Tibial nerve (tissue), 4 donors: ENCODE results near the gene GOLT1A. TPM values are rescaled to one million over a fixed set of nuclear protein-coding genes. Genes with fewer than 3 reads are reported as not detected.

Experiments
- DNase-seq, 2 donors: peaks; one replicate each; pipeline ENCODE4 v3.0.0-alpha.2; 2019; ENCODE audit warnings: low spot score in 2 of 2
- H3K27ac ChIP-seq, 4 donors: fragments of 200-600 bp; sonication (generic) in 3 of 4; one replicate each; pipeline ENCODE4 v1.5.1; 2017 to 2019; ENCODE audit warnings: mild to moderate bottlenecking in 1 of 4
- H3K27me3 ChIP-seq, 2 donors: fragments of 200-600 bp; sonication (generic) in 1 of 2; one replicate each; pipeline versions ENCODE4 v1.5.1 to v1.6.0; 2017 to 2019
- H3K36me3 ChIP-seq, 3 donors: fragments of 200-600 bp; sonication (generic); one replicate each; pipeline ENCODE4 v1.5.1; 2018 to 2019
- H3K4me1 ChIP-seq, 4 donors: fragments of 200-600 bp; sonication (generic) in 3 of 4; one replicate each; pipeline ENCODE4 v1.5.1; 2017 to 2019
- H3K4me3 ChIP-seq, 4 donors: fragments of 200-600 bp; sonication (generic) in 3 of 4; one replicate each; pipeline ENCODE4 v1.5.1; 2017 to 2019; ENCODE audit warnings: mild to moderate bottlenecking in 1 of 4, moderate library complexity in 1 of 4
- H3K9me3 ChIP-seq, 4 donors: fragments of 200-600 bp; sonication (generic) in 3 of 4; one replicate each; pipeline ENCODE4 v1.5.1; 2017 to 2019
- EP300 ChIP-seq, 2 donors: sonication (generic); formaldehyde crosslinking; IDR thresholded peaks; one replicate each; pipeline ENCODE4 v1.6.1; 2017; ENCODE audit warnings: antibody characterized with exemption in 2 of 2, mild to moderate bottlenecking in 1 of 2
- POLR2A ChIP-seq, 2 donors: fragments of 450-650 bp; IDR thresholded peaks; one replicate each; pipeline ENCODE4 v1.6.1; 2017; ENCODE audit warnings: antibody characterized with exemption in 2 of 2, mild to moderate bottlenecking in 2 of 2, moderate library complexity in 2 of 2
- WGBS, 2 donors: methylation state at CpG; one replicate each; pipeline ENCODE4 v1.1.5; 2018; 5-methylcytosine and 5-hydroxymethylcytosine counted together
- total RNA-seq, 4 donors: library from RNA; depleted of rRNA; stranded (reverse); fragments of >200 nt; gene quantifications; one replicate each; pipeline ENCODE4 v1.1.0, GENCODE V29; 2016
- TF ChIP-seq, protein P1 (sequence below), 5 experiments: fragments of 200-600 bp in 3 of 5; fragments of 450-650 bp in 2 of 5; sonication (generic) in 3 of 5; IDR thresholded peaks; one replicate each; pipeline ENCODE4 v1.5.1; 2016 to 2019; ENCODE audit warnings: antibody characterized with exemption in 5 of 5, mild to moderate bottlenecking in 3 of 5, moderate library complexity in 2 of 5

The GOLT1A gene
- total RNA-seq, 4 donors from 2014 or later = not detected

DNA sequence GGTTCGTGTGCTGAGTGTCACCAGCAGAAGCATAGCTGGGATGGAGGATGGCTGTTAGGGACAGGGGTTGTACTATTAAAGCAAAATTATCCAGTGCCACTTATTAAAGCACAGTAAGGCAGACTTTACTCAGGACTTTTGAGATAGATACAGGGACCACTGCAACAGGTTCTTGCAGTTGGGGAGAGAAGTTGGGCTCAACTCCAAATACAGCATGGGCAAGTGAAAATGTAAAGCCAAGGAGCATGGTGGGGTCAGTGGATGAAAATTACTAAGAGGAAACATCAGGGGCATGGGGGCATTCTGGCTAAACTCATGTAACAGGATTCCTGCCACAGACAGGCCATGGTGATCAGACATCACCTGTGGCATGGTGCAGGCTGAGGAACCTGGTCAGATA, 32.7 kb downstream of the GOLT1A start:
- TF ChIP-seq EP300 (IDR thresholded peaks at IDR 0.05) = no peak
- TF ChIP-seq, protein P1, sequence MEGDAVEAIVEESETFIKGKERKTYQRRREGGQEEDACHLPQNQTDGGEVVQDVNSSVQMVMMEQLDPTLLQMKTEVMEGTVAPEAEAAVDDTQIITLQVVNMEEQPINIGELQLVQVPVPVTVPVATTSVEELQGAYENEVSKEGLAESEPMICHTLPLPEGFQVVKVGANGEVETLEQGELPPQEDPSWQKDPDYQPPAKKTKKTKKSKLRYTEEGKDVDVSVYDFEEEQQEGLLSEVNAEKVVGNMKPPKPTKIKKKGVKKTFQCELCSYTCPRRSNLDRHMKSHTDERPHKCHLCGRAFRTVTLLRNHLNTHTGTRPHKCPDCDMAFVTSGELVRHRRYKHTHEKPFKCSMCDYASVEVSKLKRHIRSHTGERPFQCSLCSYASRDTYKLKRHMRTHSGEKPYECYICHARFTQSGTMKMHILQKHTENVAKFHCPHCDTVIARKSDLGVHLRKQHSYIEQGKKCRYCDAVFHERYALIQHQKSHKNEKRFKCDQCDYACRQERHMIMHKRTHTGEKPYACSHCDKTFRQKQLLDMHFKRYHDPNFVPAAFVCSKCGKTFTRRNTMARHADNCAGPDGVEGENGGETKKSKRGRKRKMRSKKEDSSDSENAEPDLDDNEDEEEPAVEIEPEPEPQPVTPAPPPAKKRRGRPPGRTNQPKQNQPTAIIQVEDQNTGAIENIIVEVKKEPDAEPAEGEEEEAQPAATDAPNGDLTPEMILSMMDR (IDR thresholded peaks at IDR 0.05) = no peak
- TF ChIP-seq POLR2A (IDR thresholded peaks at IDR 0.05) = no peak
- WGBS, 2 donors = 48 to 69% methylated on average over 1 of the region's 1 CpG
- H3K27ac ChIP-seq = no peak overlapping the region
- DNase-seq = no peak
- no peaks in the 10 kb centered on the region for H3K9me3 ChIP-seq
- peaks cover 0 to 30% of the 10 kb centered on the region in 2 donors for H3K27me3 ChIP-seq
- no peaks in the 10 kb centered on the region for H3K36me3 ChIP-seq
- no peaks in the 10 kb centered on the region for H3K4me1 ChIP-seq
- no peak overlapping the region for H3K4me3 ChIP-seq

DNA sequence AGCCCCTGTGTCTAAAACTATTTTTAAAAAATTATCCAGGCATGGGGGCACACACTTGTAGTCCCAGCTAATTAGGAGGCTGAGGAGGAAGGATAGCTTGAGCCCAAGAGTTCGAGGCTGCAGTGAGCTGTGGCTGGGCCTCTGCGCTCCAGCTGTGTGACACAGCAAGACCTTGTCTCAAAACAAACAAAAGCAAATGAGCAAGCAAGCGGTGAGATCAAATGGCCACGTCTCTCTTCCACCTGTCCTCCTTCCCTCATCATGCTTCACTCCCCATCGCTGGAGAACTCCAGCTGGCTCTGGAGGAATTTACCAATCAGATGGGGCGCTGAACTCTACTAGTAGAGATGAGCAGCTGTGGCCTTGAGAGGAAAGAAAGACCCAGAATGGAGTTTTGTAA, 33.7 kb downstream of the GOLT1A start:
- TF ChIP-seq, protein P1 (IDR thresholded peaks at IDR 0.05) = no peak
- TF ChIP-seq EP300 (IDR thresholded peaks at IDR 0.05) = no peak
- Histone ChIP-seq H3K4me1 (no peaks in the 10 kb centered on the region), H3K4me3 (no peak overlapping the region), H3K9me3 (no peaks in the 10 kb centered on the region), H3K36me3 (no peaks in the 10 kb centered on the region), H3K27ac (no peak overlapping the region), H3K27me3 (peaks cover 0 to 31% of the 10 kb centered on the region in 2 donors)
- DNase-seq = no peak
- 74 to 79% methylated on average over 6 of the region's 6 CpGs for whole genome bisulfite sequencing, 2 donors

DNA sequence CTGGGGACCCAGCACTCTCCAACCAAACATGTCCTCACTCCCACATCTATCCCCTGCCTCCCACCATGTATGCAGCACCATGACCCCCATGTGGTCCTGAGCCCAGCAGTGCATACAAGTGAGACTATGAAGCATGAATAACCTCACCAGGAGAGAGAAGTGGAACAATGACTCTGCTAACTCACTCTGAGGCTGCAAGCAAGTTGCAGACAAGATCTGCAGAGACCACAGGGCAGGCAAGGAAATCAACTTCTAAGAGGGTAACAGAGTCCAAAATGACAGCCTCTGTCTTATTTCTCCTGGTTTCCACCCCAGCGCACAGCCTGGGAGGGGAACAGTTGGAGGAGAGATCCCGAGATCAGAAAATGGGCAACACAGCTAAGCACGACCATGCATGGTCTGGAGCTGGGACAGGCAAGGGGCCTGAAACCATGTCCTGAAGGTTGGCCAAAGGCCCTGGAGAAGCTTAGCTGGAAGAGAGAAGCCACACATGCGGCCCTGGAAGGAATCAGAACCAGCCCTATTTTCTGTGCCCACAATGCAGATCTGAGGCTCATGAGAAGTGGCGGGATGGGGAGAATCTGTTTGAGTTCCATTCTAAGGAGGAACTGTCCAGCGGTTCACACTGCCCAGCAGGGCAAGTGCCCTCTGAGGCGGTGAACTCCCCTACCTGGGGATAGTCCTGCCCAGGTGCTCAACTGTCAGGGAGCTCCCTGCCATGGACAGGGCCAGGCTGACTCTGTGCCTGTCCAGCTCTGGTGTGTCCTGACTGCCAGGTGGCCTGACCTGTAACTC, 35.1 kb downstream of the GOLT1A start:
- no peaks in the 10 kb centered on the region for H3K9me3 ChIP-seq
- no peaks in the 10 kb centered on the region for H3K4me1 ChIP-seq
- 79 to 80% methylated on average over 7 of the region's 7 CpGs for WGBS, 2 donors
- H3K27ac ChIP-seq = no peak overlapping the region
- peaks cover 0 to 30% of the 10 kb centered on the region in 2 donors for H3K27me3 ChIP-seq
- no peaks in the 10 kb centered on the region for H3K36me3 ChIP-seq
- TF ChIP-seq POLR2A (IDR thresholded peaks at IDR 0.05) = no peak
- TF ChIP-seq, protein P1 (IDR thresholded peaks at IDR 0.05) = no peak
- no peak for TF ChIP-seq EP300 (IDR thresholded peaks at IDR 0.05)
- DNase-seq = no peak
- H3K4me3 ChIP-seq = no peak overlapping the region

DNA sequence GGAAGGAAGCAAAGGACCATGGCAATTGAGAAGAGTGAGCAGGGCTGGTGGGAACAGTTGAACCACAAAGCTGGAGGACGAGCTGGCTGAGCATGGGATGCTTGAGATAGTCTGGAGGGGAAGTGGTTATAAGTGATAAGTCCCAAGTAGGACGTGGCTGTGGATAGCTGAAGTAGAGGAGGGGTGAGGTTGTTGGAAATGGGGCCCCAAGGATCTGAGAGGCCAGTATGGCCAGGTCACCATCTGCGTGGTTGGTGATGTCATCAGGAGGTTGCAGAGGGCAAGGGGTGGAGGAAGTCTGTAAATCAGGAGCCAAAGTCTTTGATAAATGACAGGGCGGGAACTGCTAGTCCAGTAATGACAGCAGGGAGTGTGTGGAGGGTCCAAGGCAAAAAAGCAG, 36.7 kb downstream of the GOLT1A start:
- H3K27me3 ChIP-seq = peaks cover 0 to 30% of the 10 kb centered on the region in 2 donors
- no peaks in the 10 kb centered on the region for H3K4me1 ChIP-seq
- H3K36me3 ChIP-seq = no peaks in the 10 kb centered on the region
- no peaks in the 10 kb centered on the region for H3K9me3 ChIP-seq
- no peak overlapping the region for H3K27ac ChIP-seq
- 28 to 45% methylated on average over 4 of the region's 4 CpGs for WGBS, 2 donors
- DNase-seq = no peak
- TF ChIP-seq, protein P1 (IDR thresholded peaks at IDR 0.05) = no peak
- TF ChIP-seq POLR2A (IDR thresholded peaks at IDR 0.05) (no peak), EP300 (IDR thresholded peaks at IDR 0.05) (no peak)
- H3K4me3 ChIP-seq = no peak overlapping the region

DNA sequence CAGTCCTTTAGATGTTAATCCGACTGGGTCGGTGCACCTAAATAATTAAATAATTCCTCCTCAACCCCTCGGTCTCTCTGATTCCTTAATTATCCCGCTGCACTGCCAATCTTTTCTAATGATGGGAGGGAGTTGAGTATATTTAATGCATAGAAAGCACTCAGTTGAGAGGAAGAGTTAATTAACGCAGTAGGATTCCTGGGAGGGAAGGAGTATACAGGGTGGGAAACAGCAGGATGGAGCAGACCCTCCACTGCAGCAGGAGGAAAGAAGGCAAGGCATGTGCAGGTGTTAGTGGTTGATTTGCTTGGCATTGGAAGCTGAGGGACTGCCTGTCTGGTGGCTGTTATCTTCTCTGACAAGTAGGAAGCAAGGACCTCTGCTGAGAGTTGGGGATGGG, 37.7 kb downstream of the GOLT1A start:
- TF ChIP-seq POLR2A (IDR thresholded peaks at IDR 0.05) (no peak), EP300 (IDR thresholded peaks at IDR 0.05) (no peak)
- TF ChIP-seq, protein P1 (IDR thresholded peaks at IDR 0.05) = no peak
- Histone ChIP-seq H3K9me3 (no peaks in the 10 kb centered on the region), H3K27ac (no peak overlapping the region), H3K27me3 (peaks cover 0 to 30% of the 10 kb centered on the region in 2 donors), H3K4me3 (no peak overlapping the region), H3K4me1 (no peaks in the 10 kb centered on the region), H3K36me3 (no peaks in the 10 kb centered on the region)
- DNase-seq = no peak
- WGBS, 2 donors = 80 to 82% methylated on average over 5 of the region's 5 CpGs
